ENCODE data around the gene ANKLE1. TPM values are rescaled to one million over a fixed set of nuclear protein-coding genes. Genes with fewer than 3 reads are reported as not detected.
"Not testable (repeated sequence)": the region's sequence is repeated elsewhere in the genome, so short reads cannot be mapped to it uniquely, and the experiment has no call there.

ANKLE1 gene
- total RNA-seq, 2 donors from 2014 or later, result 1.2 TPM; not detected in 1

DNA sequence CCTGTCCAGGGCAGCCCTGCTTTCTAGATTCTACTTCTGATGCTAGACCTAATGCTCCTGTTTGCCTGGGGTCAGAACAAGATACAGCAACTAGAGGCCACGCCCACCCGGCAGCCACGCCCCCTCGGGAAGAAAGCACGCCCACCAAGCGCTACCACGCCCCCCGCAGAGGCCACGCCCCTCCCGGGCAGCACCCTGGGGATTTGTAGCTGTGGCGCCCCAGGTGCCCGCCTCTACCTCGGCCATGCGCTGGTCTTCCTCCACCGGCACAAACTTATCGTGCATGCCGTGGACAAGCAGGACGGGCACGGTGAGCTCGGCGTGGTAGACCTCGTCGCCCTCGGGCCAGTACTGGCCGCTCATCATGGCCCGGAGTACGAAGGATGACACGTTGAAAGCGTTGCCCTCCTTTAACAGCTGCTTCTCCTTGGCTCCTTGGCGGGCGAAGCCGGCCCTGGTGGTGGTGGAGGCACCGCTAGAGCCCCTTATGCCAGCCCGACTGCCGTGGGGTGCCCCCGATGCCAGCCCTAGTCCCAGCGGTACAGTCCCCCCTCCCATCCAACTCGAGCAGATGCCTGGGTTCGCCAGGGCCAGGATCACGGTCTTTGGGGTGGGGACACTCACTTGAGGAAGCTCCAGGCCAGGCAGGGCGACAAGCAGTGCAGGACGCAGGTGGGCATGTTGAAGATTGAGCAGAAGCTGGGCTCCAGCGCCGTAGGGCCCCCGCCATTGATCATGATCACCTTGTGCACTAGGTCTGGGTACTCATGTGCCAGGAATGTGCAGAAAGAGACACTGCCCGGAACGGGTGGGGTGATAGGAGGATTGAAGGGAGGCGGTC lies 12.6 kb downstream of the ANKLE1 start:
- DNase-seq (ENCODE audit: low spot score) (no peak), ATAC-seq (ENCODE audit: insufficient number of reproducible peaks, low FRiP score, low read depth) (no peak)
- Histone ChIP-seq H3K36me3 (no peaks in the 10 kb centered on the region), H3K4me3 (no peak overlapping the region), H3K27me3 (replicated peaks; ENCODE audit: insufficient read depth) (no peaks in the 10 kb centered on the region), H3K27ac (no peak overlapping the region), H3K9me3 (no peaks in the 10 kb centered on the region), H3K4me1 (ENCODE audit: control insufficient read depth in 1 of 2, low read depth in 2 of 2) (peaks cover 0 to 5% of the 10 kb centered on the region in 2 donors)
- TF ChIP-seq, protein P1, sequence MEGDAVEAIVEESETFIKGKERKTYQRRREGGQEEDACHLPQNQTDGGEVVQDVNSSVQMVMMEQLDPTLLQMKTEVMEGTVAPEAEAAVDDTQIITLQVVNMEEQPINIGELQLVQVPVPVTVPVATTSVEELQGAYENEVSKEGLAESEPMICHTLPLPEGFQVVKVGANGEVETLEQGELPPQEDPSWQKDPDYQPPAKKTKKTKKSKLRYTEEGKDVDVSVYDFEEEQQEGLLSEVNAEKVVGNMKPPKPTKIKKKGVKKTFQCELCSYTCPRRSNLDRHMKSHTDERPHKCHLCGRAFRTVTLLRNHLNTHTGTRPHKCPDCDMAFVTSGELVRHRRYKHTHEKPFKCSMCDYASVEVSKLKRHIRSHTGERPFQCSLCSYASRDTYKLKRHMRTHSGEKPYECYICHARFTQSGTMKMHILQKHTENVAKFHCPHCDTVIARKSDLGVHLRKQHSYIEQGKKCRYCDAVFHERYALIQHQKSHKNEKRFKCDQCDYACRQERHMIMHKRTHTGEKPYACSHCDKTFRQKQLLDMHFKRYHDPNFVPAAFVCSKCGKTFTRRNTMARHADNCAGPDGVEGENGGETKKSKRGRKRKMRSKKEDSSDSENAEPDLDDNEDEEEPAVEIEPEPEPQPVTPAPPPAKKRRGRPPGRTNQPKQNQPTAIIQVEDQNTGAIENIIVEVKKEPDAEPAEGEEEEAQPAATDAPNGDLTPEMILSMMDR (IDR thresholded peaks at IDR 0.05), result no peak

DNA sequence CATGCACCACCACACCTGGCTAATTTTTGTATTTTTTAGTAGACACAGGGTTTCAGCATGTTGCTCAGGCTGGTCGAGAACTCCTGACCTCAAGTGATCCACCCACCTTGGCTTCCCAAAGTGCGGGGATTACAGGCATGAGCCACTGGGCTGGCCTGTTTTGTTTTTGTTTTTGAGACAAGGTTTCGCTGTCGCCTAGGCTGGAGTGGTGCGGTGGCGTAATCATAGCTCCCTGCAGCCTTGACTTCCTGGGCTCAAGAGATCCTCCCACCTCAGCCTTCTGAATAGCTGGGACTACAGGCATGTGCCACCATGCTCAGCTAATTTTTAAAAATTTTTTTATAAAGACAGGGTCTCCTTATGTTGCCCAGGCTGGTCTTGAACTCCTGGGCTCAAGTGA lies 13.8 kb downstream of the ANKLE1 start:
- not testable (repeated sequence) for DNase-seq (ENCODE audit: low spot score); H3K9me3 ChIP-seq

DNA sequence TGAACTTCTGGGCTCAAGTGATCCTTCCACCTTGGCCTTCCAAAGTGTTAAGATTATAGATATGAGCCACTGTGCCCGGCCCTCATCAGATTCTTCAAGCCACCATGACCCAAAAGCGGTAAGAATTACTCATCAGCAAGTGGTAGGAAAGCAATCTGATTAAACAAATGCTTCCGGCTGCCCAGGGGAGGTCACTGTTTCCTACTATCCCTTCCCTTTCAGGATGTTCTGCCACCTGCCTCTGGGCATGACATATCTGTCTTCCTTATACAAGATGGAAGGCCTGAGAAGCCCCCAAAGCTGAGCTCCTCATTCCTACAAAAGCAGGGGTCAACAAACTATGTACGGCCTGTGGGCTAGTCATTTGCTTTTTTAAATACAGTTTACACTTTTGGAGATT lies 14.6 kb downstream of the ANKLE1 start:
- H3K27ac ChIP-seq, result no peak overlapping the region
- no peak for DNase-seq (ENCODE audit: low spot score)
- ATAC-seq (ENCODE audit: insufficient number of reproducible peaks, low FRiP score, low read depth), result no peak
- H3K9me3 ChIP-seq, result no peaks in the 10 kb centered on the region
- TF ChIP-seq, protein P1 (IDR thresholded peaks at IDR 0.05), result no peak
- H3K4me3 ChIP-seq, result no peak overlapping the region
- no peaks in the 10 kb centered on the region for H3K27me3 ChIP-seq (replicated peaks; ENCODE audit: insufficient read depth)
- H3K4me1 ChIP-seq (ENCODE audit: control insufficient read depth in 1 of 2, low read depth in 2 of 2), result peaks cover 0 to 5% of the 10 kb centered on the region in 2 donors
- H3K36me3 ChIP-seq, result peaks cover 4% of the 10 kb centered on the region

More for the DNA sequence above, 13.8 kb downstream of the ANKLE1 start:
- not testable (repeated sequence) for H3K4me3 ChIP-seq; H3K4me1 ChIP-seq (ENCODE audit: control insufficient read depth in 1 of 2, low read depth in 2 of 2); H3K27me3 ChIP-seq (replicated peaks; ENCODE audit: insufficient read depth); H3K27ac ChIP-seq; H3K36me3 ChIP-seq; ATAC-seq (ENCODE audit: insufficient number of reproducible peaks, low FRiP score, low read depth)

DNA sequence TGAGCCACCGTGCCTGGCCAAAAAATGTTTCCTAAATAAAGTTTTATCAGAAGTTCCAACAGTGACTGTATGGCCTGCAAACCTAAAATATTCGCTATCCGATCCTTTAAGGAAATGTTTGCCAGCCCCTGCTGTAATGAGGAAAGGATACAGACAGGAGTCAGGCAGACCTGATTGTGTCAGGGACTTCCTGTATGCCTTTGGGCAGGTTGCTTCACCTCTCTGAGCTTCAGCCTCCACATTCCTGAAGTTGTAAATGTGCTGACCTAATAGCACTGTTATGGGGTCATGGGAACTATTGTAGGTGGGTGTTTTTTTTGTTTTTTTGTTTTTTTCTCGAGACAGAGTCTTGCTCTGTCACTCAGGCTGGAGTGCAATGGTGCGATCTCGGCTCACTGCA lies 15.3 kb downstream of the ANKLE1 start:
- Histone ChIP-seq H3K9me3 (no peaks in the 10 kb centered on the region), H3K4me1 (ENCODE audit: control insufficient read depth in 1 of 2, low read depth in 2 of 2) (peaks cover 2 to 5% of the 10 kb centered on the region in 2 donors), H3K27ac (no peak overlapping the region), H3K27me3 (replicated peaks; ENCODE audit: insufficient read depth) (no peaks in the 10 kb centered on the region), H3K36me3 (peaks cover 4% of the 10 kb centered on the region), H3K4me3 (no peak overlapping the region)
- ATAC-seq (ENCODE audit: insufficient number of reproducible peaks, low FRiP score, low read depth), result no peak
- no peak for DNase-seq (ENCODE audit: low spot score)
- TF ChIP-seq, protein P1 (IDR thresholded peaks at IDR 0.05), result no peak

DNA sequence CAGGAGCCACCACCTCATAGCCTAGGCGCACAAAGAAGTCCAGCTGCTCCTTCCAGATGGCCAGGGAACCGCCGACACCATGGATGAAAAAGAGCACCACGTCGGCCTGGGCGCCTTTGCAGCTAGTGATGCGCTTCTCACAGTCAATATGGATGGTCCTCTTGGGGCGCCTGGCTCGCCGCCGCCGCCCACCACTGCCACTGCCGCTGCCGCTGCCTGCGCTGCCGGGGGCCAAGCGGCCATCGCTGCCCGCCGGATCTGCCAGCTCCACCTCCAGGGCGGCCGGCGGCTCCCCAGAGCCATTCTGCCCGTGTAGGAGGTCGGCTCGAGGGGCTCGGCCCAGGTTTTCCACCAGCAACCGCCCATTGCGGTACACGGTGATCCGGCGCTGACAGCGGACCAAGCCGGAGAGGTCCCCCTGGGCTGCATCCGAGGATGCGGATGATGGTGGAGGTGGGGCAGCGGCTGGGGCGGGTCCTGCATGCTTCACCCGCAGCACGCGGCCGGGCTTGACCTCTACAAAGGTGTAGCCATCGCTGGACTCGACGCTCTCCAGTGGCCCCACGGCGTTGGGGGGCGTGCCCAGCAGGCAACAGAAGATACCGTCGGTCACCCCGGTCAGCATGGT lies 19.4 kb downstream of the ANKLE1 start:
- Histone ChIP-seq H3K4me1 (ENCODE audit: control insufficient read depth in 1 of 2, low read depth in 2 of 2) (peaks cover 19 to 36% of the 10 kb centered on the region in 2 donors), H3K27me3 (replicated peaks; ENCODE audit: insufficient read depth) (no peaks in the 10 kb centered on the region), H3K9me3 (no peaks in the 10 kb centered on the region), H3K4me3 (no peak overlapping the region), H3K36me3 (peaks cover 4% of the 10 kb centered on the region), H3K27ac (no peak overlapping the region)
- DNase-seq (ENCODE audit: low spot score) (no peak), ATAC-seq (ENCODE audit: insufficient number of reproducible peaks, low FRiP score, low read depth) (no peak)
- TF ChIP-seq, protein P1 (IDR thresholded peaks at IDR 0.05), result no peak

All from thoracic aorta (tissue), 2 donors.